GM19455 (cell line): ENCODE data around the gene ACY1.
"Not testable (repeated sequence)": the region's sequence is repeated elsewhere in the genome, so short reads cannot be mapped to it uniquely, and the experiment has no call there.

Experiments
- ATAC-seq: cut with Tn5 transposase; IDR thresholded peaks from one replicate; pipeline ENCODE4 v1.9.1; 2021; ENCODE audit not compliant: unreplicated experiment

Gene ACY1

GRCh38 chr3:52023860-52024764, 40.8 kb downstream of the ACY1 start:
- no peak for ATAC-seq

GRCh38 chr3:52024765-52025452, 41.6 kb downstream of the ACY1 start:
- ATAC-seq: no peak

GRCh38 chr3:52025453-52025852, 42.1 kb downstream of the ACY1 start:
- ATAC-seq: no peak

- no peak for ATAC-seq
These were observed 42.7 kb downstream of the ACY1 start for GRCh38 chr3:52026041-52026440.

GRCh38 chr3:52028572-52028971, 45.2 kb downstream of the ACY1 start:
- no peak for ATAC-seq

GRCh38 chr3:52029053-52029452, 45.7 kb downstream of the ACY1 start:
- ATAC-seq: no peak

- ATAC-seq: no peak
These were observed 46.2 kb downstream of the ACY1 start for GRCh38 chr3:52029535-52029934.

GRCh38 chr3:52030714-52031310, 47.5 kb downstream of the ACY1 start:
- no peak for ATAC-seq

- no peak for ATAC-seq
These were observed 48.6 kb downstream of the ACY1 start for GRCh38 chr3:52031896-52032295.

- no peak for ATAC-seq
These were observed 49.5 kb downstream of the ACY1 start for GRCh38 chr3:52032702-52033408.

GRCh38 chr3:52033748-52034147, 50.4 kb downstream of the ACY1 start:
- ATAC-seq: not testable (repeated sequence)

- ATAC-seq: no peak
These were observed 50.9 kb downstream of the ACY1 start for GRCh38 chr3:52034212-52034611.

- no peak for ATAC-seq
These were observed 51.3 kb downstream of the ACY1 start for GRCh38 chr3:52034651-52035050.

- ATAC-seq: no peak
These were observed 52.9 kb downstream of the ACY1 start for GRCh38 chr3:52036222-52036694.

- no peak for ATAC-seq
These were observed 53.5 kb downstream of the ACY1 start for GRCh38 chr3:52036829-52037228.

- ATAC-seq: no peak
These were observed 54.0 kb downstream of the ACY1 start for GRCh38 chr3:52037291-52037690.

- no peak for ATAC-seq
These were observed 54.9 kb downstream of the ACY1 start for GRCh38 chr3:52038227-52038626.
